Activated T-helper 2 cell treated with anti-CD3 and anti-CD28 coated beads, Interferon-gamma antibody, Interleukin-2, Interleukin-4, amounts not matched to agents 10 μg/mL and 5 μg/mL and 100 μg/mL, durations not matched to agents 14 hours and 24 hours and 36 hours (primary cell): Measurements from ENCODE around the gene GPR141. TPM values are rescaled to one million over a fixed set of nuclear protein-coding genes. Genes with fewer than 3 reads are reported as not detected.

Experiments used
- DNase-seq: peaks from one replicate; pipeline ENCODE4 v3.0.0; 2021; ENCODE audit warnings: low spot score
- H3K27ac Mint-ChIP-seq: one replicate; pipeline ENCODE4 v1.8.0; 2021; ENCODE audit warnings: mixed read lengths
- H3K27me3 Mint-ChIP-seq: one replicate; pipeline ENCODE4 v1.8.0; 2021; ENCODE audit warnings: low read depth, mixed read lengths
- H3K36me3 Mint-ChIP-seq: one replicate; pipeline ENCODE4 v1.8.0; 2021; ENCODE audit warnings: low read depth, mixed read lengths
- H3K4me1 Mint-ChIP-seq: one replicate; pipeline ENCODE4 v1.8.0; 2021; ENCODE audit warnings: low read depth, mixed read lengths
- H3K4me3 Mint-ChIP-seq: one replicate; pipeline ENCODE4 v1.8.0; 2021; ENCODE audit warnings: low read depth, mild to moderate bottlenecking, moderate library complexity, mixed read lengths
- H3K9me3 Mint-ChIP-seq: one replicate; pipeline ENCODE4 v1.8.0; 2021; ENCODE audit warnings: mixed read lengths
- intact Hi-C: fragments of 100-400 bp; cut with micrococcal nuclease; formaldehyde crosslinking; loops from one replicate; pipeline ENCODE4 v1.15.1; 2023
- total RNA-seq: library from RNA; stranded (reverse); gene quantifications from 2 replicates; pipeline ENCODE4 v1.2.3, GENCODE V29; 2022

The GPR141 gene
- total RNA-seq, 1 donor from 2014 or later = not detected

DNA sequence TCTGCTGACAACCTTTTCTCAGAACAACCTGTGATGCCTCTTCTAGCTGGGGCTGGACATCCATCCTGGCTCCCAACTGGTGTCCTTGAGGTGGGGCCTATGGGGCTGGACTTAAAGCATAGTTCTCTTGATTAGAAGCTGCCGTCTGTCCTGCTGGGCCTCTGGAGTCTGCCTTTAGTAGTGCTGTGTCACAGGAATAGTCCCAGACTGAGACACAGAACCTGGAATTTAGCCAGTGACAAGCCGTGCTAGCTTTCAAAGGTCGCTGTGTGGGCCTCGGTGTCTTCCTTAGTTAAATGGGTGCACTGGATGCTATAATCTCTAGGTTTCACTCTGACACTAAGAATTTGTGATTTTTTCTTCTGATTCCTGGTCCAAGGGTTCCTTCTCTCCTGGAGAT lies 41.2 kb downstream of the GPR141 start:
- Mint-ChIP-seq H3K4me1 (no peaks in the 10 kb centered on the region), H3K4me3 (no peak overlapping the region), H3K9me3 (no peaks in the 10 kb centered on the region), H3K27me3 (peaks cover 5% of the 10 kb centered on the region), H3K27ac (no peak overlapping the region), H3K36me3 (no peaks in the 10 kb centered on the region)
- intact Hi-C loops = no loop called here
- DNase-seq = no peak

DNA sequence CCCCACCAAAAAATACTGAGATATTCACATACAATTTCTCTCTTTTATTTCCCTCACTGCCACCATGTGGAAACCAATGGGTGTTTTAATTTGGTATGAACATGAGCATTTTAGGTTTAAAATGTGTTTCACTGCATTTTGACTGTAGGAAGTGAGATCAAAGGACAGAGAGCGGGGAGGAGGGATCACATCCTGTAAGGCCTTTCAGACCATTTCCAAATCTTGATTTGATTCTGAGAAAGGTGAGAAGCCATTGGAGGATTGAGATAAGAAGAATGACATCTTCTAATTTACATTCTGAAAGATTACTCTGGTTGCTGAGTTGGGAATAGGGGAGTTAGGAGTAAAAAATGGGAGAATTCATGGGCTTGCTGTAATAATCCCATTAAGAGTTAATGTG lies 42.5 kb downstream of the GPR141 start:
- no peak for DNase-seq
- no peaks in the 10 kb centered on the region for H3K9me3 Mint-ChIP-seq
- H3K36me3 Mint-ChIP-seq = no peaks in the 10 kb centered on the region
- H3K4me1 Mint-ChIP-seq = no peaks in the 10 kb centered on the region
- no peak overlapping the region for H3K4me3 Mint-ChIP-seq
- intact Hi-C loops = no loop called here
- peaks cover 7% of the 10 kb centered on the region for H3K27me3 Mint-ChIP-seq
- H3K27ac Mint-ChIP-seq = no peak overlapping the region

DNA sequence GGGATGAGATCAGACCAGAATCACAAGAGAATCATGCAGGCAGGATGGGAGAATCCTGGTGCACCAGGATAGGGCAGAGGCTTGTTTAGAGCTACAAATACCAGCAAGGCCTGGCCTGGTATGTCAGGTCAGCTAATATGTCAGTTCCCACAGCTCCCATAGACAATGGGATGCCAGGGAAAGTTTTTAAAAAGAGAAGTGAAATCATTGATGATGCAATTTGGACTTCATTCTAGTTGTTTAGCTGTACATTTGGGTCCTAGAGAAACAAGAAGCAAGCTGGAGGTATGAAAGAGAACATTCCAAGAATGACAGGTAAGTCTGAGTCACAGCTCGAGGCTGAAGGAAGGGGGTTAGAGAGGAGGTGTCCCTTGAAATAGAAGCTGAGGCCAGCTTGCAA lies 45.2 kb downstream of the GPR141 start:
- no peaks in the 10 kb centered on the region for H3K36me3 Mint-ChIP-seq
- intact Hi-C loops = no loop called here
- no peak overlapping the region for H3K27ac Mint-ChIP-seq
- DNase-seq = no peak
- no peaks in the 10 kb centered on the region for H3K9me3 Mint-ChIP-seq
- H3K27me3 Mint-ChIP-seq = peaks cover 9% of the 10 kb centered on the region
- no peak overlapping the region for H3K4me3 Mint-ChIP-seq
- H3K4me1 Mint-ChIP-seq = no peaks in the 10 kb centered on the region

DNA sequence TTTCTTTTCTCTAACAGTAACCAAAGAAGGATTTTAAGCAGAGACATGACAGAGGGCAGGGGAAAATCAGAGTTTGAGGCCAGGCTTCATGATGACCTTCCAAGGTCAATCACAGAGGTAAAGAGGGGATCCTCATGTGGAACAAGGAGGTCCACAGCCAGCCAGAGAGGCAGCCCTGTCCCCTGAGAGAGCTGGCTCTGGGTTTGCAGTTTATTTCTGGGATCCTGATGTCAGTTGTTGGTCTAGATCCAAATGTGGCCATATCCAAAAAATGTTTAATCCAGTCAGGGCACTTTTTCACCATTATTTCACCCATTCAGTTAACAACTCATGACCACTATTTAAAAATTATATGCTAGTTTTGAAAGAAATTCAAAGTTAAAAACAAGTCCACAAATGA lies 45.6 kb downstream of the GPR141 start:
- intact Hi-C loops = no loop called here
- Mint-ChIP-seq H3K9me3 (no peaks in the 10 kb centered on the region), H3K4me1 (no peaks in the 10 kb centered on the region), H3K27me3 (peaks cover 9% of the 10 kb centered on the region), H3K36me3 (no peaks in the 10 kb centered on the region), H3K4me3 (no peak overlapping the region), H3K27ac (no peak overlapping the region)
- DNase-seq = no peak

DNA sequence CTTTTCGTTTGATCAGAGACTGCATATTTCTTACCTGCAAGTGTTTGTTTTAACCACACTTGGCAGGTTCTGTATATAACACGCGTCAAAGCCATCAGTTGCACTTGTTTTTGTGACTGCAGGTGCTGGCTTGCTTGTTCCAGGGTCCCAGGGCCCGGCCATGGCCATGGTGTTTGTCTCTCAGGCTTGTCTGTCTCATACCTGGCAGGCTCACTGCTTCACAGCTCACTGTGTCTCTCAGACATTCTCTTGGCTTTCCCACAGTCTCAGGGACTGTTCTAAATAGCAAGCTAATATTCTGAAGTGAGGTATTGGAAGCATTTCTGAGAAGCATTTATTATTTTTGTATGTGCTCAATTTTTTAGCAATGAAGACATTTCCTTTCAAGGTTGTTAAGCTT lies 46.9 kb downstream of the GPR141 start:
- no peaks in the 10 kb centered on the region for H3K36me3 Mint-ChIP-seq

DNA sequence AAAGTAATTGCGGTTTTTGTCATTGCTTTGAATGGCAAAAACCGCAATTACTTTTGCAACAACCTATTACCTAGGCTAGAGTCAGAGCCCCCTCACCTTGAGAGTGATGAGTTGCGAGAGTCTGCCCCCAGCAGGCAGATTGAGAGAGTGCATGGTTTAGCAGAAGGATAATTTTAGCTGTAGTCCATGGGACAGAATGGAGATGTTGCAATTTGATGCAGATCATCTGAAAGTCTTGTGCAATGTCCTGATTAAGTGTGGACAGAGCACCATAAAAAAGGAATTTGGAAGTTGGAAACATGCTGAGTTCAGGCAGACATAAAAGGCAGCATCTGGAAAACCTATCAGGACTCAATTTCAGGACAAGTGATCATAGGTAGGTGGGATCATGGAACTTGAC lies 48.7 kb downstream of the GPR141 start:
- no peak for DNase-seq
- H3K4me1 Mint-ChIP-seq = no peaks in the 10 kb centered on the region
- no peak overlapping the region for H3K4me3 Mint-ChIP-seq
- H3K27me3 Mint-ChIP-seq = peaks cover 13% of the 10 kb centered on the region
- no peaks in the 10 kb centered on the region for H3K36me3 Mint-ChIP-seq
- no peaks in the 10 kb centered on the region for H3K9me3 Mint-ChIP-seq
- H3K27ac Mint-ChIP-seq = no peak overlapping the region
- intact Hi-C loops = no loop called here

More for the DNA sequence above, 46.9 kb downstream of the GPR141 start:
- H3K27me3 Mint-ChIP-seq = peaks cover 18% of the 10 kb centered on the region
- no peaks in the 10 kb centered on the region for H3K9me3 Mint-ChIP-seq
- H3K27ac Mint-ChIP-seq = no peak overlapping the region
- no peak overlapping the region for H3K4me3 Mint-ChIP-seq
- no peak for DNase-seq
- H3K4me1 Mint-ChIP-seq = no peaks in the 10 kb centered on the region
- intact Hi-C loops = no loop called here

DNA sequence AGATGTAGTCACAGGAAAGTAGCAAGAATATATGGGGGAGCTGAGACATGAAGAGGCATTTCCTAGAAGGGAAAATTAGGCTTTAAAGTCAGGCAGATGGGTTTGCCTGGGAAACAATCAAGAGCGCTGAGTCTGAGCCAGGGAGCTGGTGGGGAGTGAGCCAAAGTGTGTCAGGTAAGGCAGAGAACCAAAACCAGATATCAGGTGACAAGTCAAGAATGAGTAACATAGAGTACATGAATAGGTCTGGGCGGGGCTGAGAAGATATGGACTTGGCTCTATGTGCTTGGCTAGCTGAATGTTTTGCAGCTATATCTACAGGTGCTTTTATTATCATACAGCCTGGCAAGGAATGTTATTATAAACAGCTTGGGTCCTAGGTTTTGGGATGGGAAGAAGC lies 49.3 kb downstream of the GPR141 start:
- intact Hi-C loops = no loop called here
- Mint-ChIP-seq H3K27me3 (peaks cover 13% of the 10 kb centered on the region), H3K27ac (no peak overlapping the region), H3K4me1 (no peaks in the 10 kb centered on the region), H3K4me3 (no peak overlapping the region), H3K9me3 (no peaks in the 10 kb centered on the region), H3K36me3 (no peaks in the 10 kb centered on the region)
- DNase-seq = no peak

DNA sequence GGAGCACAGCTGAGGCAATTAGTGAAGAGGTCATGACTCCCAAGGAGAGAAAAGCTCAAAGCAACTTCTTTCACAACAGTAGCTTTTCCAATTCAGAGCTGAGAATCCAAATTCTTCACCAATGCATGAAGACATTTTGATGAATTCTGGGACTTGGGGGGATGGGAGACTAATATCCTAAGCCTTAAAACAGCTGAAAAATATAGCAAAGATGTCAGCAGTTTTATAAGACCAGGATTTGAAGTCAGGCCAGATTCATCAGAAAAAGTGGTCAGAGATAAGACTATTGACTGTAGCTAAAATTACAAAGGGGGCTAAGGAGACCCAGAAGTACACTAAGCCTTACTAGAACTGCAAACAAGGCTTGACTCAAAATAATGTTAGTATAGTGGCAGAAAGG lies 51.6 kb downstream of the GPR141 start:
- no peak overlapping the region for H3K27ac Mint-ChIP-seq
- peaks cover 11% of the 10 kb centered on the region for H3K27me3 Mint-ChIP-seq

DNA sequence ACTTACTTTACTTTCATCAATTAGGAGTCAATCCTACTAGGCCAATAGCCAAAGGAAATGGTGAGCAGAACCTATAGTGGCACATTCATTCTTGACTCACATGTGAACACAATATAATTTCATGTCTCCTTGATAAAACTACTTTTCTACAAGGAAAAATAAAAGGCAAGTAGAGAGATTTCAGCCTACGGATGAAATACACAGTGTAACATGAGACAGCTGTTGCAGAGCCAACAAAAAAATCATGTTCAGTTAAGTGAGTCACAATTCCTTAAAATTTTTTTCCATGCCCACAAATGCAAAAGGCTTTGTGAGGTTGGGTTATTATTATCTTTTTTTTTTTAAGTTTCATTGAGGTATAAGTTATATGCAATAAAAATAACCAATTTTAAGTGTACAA lies 54.8 kb downstream of the GPR141 start:
- peaks cover 9% of the 10 kb centered on the region for H3K27me3 Mint-ChIP-seq
- intact Hi-C loops = no loop called here

More for the DNA sequence above, 51.6 kb downstream of the GPR141 start:
- H3K36me3 Mint-ChIP-seq = no peaks in the 10 kb centered on the region
- no peak overlapping the region for H3K4me3 Mint-ChIP-seq
- H3K4me1 Mint-ChIP-seq = no peaks in the 10 kb centered on the region
- H3K9me3 Mint-ChIP-seq = no peaks in the 10 kb centered on the region
- no peak for DNase-seq
- intact Hi-C loops = no loop called here

DNA sequence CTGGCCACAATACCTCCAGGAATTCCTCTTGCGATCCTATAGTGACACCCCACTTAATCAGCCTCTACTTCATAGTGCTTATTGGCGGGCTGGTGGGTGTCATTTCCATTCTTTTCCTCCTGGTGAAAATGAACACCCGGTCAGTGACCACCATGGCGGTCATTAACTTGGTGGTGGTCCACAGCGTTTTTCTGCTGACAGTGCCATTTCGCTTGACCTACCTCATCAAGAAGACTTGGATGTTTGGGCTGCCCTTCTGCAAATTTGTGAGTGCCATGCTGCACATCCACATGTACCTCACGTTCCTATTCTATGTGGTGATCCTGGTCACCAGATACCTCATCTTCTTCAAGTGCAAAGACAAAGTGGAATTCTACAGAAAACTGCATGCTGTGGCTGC lies 56.8 kb downstream of the GPR141 start:
- intact Hi-C loops = no loop called here
- no peak overlapping the region for H3K27ac Mint-ChIP-seq
- H3K27me3 Mint-ChIP-seq = no peaks in the 10 kb centered on the region
- DNase-seq = no peak
- H3K4me3 Mint-ChIP-seq = no peak overlapping the region
- H3K4me1 Mint-ChIP-seq = no peaks in the 10 kb centered on the region
- no peaks in the 10 kb centered on the region for H3K9me3 Mint-ChIP-seq
- H3K36me3 Mint-ChIP-seq = no peaks in the 10 kb centered on the region

More for the DNA sequence above, 54.8 kb downstream of the GPR141 start:
- Mint-ChIP-seq H3K27ac (no peak overlapping the region), H3K4me1 (no peaks in the 10 kb centered on the region), H3K9me3 (no peaks in the 10 kb centered on the region), H3K4me3 (no peak overlapping the region), H3K36me3 (no peaks in the 10 kb centered on the region)
- DNase-seq = no peak

DNA sequence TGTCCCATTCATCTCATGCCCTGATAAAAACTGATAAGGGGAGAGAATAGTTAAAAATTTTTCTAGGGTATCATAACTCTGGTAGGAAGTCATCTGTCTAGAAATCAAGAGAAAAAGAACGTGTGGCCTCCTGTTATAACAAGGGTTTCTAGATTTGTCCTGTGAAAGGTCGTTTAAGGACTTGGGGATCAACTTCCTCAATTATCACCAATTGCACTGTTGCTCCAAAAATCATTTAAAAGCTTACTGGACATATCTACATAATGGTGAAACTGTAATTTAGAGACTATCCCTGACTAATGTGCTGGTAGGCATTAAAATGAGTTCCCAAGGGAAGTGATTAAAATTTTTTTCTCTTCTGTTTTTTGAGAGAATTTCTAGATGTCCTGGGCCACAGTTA lies 58.2 kb downstream of the GPR141 start:
- intact Hi-C loops = no loop called here
- DNase-seq = no peak
- Mint-ChIP-seq H3K4me3 (no peak overlapping the region), H3K27ac (no peak overlapping the region), H3K36me3 (no peaks in the 10 kb centered on the region), H3K4me1 (no peaks in the 10 kb centered on the region), H3K9me3 (no peaks in the 10 kb centered on the region), H3K27me3 (peaks cover 4% of the 10 kb centered on the region)

DNA sequence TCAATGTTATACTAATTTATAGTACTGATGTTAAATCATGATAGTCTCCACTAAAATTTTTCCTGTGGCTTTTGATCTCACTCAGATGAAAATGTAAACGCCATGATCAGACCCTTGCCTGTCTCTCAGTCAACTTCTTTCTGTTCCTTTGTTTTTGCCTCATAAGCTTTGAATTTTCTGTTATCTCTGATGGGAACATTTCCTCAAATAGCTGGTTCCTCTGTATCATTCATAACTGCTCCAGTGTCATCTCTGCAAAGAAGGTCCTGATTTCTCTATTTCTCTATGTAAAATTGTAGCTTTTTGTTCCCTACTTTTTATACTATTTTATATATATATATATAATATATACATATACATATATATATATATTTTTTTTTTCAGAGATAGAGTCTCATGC lies 67.5 kb downstream of the GPR141 start:
- intact Hi-C loops = no loop called here
- Mint-ChIP-seq H3K27ac (no peak overlapping the region), H3K4me3 (no peak overlapping the region), H3K27me3 (peaks cover 11% of the 10 kb centered on the region), H3K4me1 (no peaks in the 10 kb centered on the region), H3K36me3 (no peaks in the 10 kb centered on the region), H3K9me3 (no peaks in the 10 kb centered on the region)
- DNase-seq = no peak

DNA sequence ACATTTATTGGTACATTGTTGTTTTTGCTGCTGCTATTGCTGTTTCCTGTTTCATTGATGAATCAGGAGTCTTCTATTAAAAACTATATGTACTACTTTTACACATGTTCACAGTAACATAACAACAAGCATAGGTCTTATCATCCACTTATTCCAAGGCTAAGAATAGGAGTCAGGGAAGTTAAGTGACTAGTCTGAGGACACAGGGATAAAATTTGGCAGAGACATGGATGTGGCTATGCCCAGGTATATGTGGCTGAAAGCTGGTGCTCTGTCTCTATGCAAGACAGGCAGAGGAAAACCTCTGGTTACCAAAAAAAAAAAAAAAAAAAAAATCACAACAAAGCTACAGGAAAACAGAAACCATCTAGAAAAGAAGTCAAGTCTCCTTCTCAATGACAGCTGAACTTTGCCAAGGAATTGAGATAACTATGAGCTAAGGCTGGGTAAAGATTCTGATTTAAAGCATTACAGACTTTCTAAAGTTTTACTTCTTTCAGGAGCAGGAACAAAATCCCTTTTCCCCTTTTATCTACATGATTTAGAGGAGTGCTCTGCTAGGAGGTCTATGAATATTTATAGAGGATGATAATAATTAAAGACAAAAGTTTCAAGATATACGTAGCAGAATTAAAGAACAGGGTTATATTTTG lies 70.0 kb downstream of the GPR141 start:
- DNase-seq = no peak
- H3K36me3 Mint-ChIP-seq = no peaks in the 10 kb centered on the region
- peaks cover 9% of the 10 kb centered on the region for H3K27me3 Mint-ChIP-seq
- intact Hi-C loops = no loop called here
- no peak overlapping the region for H3K4me3 Mint-ChIP-seq
- H3K9me3 Mint-ChIP-seq = no peaks in the 10 kb centered on the region
- H3K27ac Mint-ChIP-seq = no peak overlapping the region
- no peaks in the 10 kb centered on the region for H3K4me1 Mint-ChIP-seq
